Measurements from ENCODE around the gene TESPA1.

The TESPA1 gene

GRCh38 chr12:54924972-54925707, 59.4 kb downstream of the TESPA1 start:
- peaks cover 11 to 15% of the 10 kb centered on the region in 2 donors for H3K36me3 Mint-ChIP-seq
- ATAC-seq (replicated peaks) = no peak
- H3K4me3 Mint-ChIP-seq = no peak overlapping the region
- H3K9me3 Mint-ChIP-seq = peaks cover 11 to 12% of the 10 kb centered on the region in 2 donors
- DNase-seq = no peak
- H3K27me3 Mint-ChIP-seq = peaks cover 0 to 7% of the 10 kb centered on the region in 2 donors
- H3K4me1 Mint-ChIP-seq = peaks cover 0 to 7% of the 10 kb centered on the region in 2 donors
- peak overlapping the region; percentile 20 for H3K27ac Mint-ChIP-seq

GRCh38 chr12:54917001-54917488, 67.5 kb downstream of the TESPA1 start:
- H3K4me1 Mint-ChIP-seq = no peaks in the 10 kb centered on the region
- ATAC-seq (replicated peaks) (no peak), DNase-seq (no peak)
- no peak overlapping the region for H3K4me3 Mint-ChIP-seq
- peaks cover 0 to 25% of the 10 kb centered on the region in 2 donors for H3K27me3 Mint-ChIP-seq
- peaks cover 5 to 8% of the 10 kb centered on the region in 2 donors for H3K9me3 Mint-ChIP-seq
- peaks cover 2 to 4% of the 10 kb centered on the region in 2 donors for H3K36me3 Mint-ChIP-seq
- H3K27ac Mint-ChIP-seq = no peak overlapping the region

All from stimulated activated naive B cell treated with anti-CD40 and anti-IgM and Interleukin-4, amounts not matched to agents 10 μg/mL and 1 μg/mL and 100 μg/mL, for 72 hours (primary cell).